ENCODE measurements around the gene TMEM191B. TPM values are rescaled to one million over a fixed set of nuclear protein-coding genes. Genes with fewer than 3 reads are reported as not detected.
"Not testable (repeated sequence)": the region's sequence is repeated elsewhere in the genome, so short reads cannot be mapped to it uniquely, and the experiment has no call there.

Gene TMEM191B
- total RNA-seq, 4 donors from 2014 or later, result 1.5 to 4.7 TPM; not detected in 2

- not testable (repeated sequence) for DNase-seq
These were observed 17.0 kb downstream of the TMEM191B start for GRCh38 chr22:18544615-18545014.

DNA sequence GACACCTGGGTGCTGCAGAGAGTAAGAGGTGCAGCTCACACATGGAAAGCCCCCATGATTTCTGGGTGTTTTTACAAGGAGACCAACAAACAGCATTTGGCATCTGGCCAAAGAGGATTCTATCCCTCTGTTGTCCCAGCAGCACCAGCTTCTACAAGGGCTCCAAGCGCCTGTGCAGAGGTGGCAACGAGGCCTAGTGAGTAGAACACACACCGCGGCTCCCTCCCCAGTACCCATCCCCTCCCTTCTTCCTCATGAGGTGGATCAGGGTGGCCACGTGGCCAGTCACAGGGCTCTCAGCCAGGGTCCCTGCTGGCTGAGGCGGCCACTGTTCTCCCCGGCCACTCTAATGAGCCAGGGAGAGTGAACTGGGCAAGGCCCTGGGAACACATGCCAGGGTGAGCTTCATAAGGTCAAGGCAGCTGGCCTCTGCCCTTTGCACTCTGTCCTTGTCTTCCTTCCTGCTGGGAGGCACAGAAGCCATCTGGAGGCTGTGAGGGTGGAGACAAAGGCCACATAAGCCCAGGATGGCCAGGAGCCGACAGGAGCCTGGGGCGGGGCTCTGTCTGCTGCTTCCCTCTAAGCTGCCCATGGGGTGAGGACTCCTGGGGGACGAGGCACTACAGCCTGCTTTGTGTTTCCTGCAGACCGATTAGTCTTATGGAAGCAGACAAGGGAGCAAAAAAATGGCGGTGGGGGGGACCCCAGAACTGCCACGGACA is 22.0 kb downstream of the TMEM191B start:
- H3K4me3 ChIP-seq, H3K9me3 ChIP-seq: not testable (repeated sequence)
- peak in 1 of 3 donors; percentile 33 for DNase-seq

More at GRCh38 chr22:18544615-18545014, 17.0 kb downstream of the TMEM191B start:
- H3K27ac ChIP-seq, H3K9me3 ChIP-seq, H3K4me1 ChIP-seq, H3K27me3 ChIP-seq, H3K4me3 ChIP-seq, H3K36me3 ChIP-seq: not testable (repeated sequence)

DNA sequence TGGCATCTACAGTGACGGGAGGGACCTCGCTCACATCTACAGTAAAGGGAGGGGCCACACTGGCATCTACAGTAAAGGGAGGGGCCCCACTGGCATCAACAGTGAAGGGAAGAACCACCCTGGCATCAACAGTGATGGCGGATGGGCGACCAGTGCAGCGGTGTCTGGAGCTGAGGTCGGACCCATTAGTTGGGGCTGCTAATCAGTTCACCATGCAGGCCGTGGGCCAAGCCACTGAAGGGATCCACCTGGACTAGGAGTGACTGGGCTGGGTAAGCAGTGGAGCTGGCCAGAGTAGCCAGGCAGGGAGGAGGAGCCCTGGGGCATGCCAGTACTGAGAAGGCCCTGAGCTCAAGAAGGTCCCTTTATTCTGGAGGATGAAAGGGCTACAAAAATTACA is 23.4 kb downstream of the TMEM191B start:
- not testable (repeated sequence) for H3K4me3 ChIP-seq, DNase-seq, H3K27me3 ChIP-seq, H3K4me1 ChIP-seq, H3K9me3 ChIP-seq, H3K27ac ChIP-seq, H3K36me3 ChIP-seq

More for the DNA sequence above, 22.0 kb downstream of the TMEM191B start:
- H3K36me3 ChIP-seq, H3K4me1 ChIP-seq, H3K27ac ChIP-seq, H3K27me3 ChIP-seq: not testable (repeated sequence)

DNA sequence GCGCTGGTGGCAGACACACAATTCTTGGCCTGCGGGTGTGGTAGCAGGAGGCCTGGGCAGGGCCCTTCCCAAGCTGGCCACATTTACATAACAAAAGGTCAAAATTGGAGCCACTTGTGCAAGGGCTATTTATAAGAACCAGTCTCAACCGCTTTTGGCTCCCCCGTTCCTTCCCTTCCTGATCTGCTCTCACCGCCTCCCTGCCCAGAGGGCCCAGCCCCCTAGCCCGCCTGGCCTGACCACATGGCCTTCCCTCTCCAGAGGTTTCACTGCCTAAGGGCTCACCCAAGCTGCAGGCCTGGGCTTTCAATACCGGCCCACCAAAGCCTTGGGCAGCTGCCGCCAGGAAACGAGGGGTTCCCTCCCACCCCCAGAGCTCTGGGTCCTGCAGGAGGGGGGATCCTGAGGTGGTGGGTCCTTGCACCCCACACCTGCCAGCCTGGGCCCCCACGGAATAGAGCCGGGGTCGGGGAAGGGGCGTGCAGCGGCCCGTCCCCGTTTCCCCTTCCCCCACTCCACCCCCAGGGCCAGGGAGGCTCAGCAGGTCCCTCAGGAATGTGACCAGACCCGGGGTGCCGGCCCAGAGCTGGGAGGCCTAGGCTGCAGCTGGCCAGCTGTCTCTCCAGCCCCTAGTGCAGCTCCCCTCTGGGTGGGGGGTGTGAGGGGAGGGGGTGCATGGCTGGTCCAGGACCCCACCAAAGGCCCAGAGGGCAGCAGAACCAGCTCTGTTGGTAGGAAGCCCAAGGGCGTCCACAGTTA is 25.4 kb downstream of the TMEM191B start:
- H3K4me3 ChIP-seq, H3K27me3 ChIP-seq, H3K27ac ChIP-seq, H3K36me3 ChIP-seq, DNase-seq, H3K4me1 ChIP-seq, H3K9me3 ChIP-seq: not testable (repeated sequence)

GRCh38 chr22:18554280-18555256 is 27.0 kb downstream of the TMEM191B start:
- not testable (repeated sequence) for H3K4me1 ChIP-seq, H3K36me3 ChIP-seq, DNase-seq, H3K4me3 ChIP-seq, H3K27ac ChIP-seq, H3K27me3 ChIP-seq, H3K9me3 ChIP-seq

GRCh38 chr22:18558516-18558915 is 30.9 kb downstream of the TMEM191B start:
- H3K27me3 ChIP-seq, H3K27ac ChIP-seq, H3K36me3 ChIP-seq, H3K4me1 ChIP-seq, H3K9me3 ChIP-seq, DNase-seq, H3K4me3 ChIP-seq: not testable (repeated sequence)

DNA sequence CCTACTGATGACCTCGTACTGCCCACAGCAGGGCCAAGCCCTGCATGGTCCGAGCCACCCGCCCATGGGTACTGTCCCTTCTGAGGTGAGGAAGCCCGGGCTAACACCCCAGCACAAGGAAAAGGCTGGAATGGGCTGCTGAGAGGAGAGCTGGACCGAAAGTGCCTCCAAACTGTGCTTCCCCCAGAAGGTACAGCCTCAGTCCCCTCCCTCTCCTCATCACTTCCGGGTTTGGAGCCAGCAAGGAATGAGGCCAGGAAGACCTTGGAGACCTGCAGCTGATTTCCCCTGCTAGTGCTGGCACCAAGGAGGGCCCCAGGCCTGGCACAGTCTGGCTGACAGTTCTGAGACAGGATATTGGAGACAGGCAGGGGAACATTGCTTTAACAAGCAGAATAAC is 31.3 kb downstream of the TMEM191B start:
- not testable (repeated sequence) for H3K4me3 ChIP-seq, DNase-seq, H3K27me3 ChIP-seq, H3K36me3 ChIP-seq, H3K27ac ChIP-seq, H3K4me1 ChIP-seq, H3K9me3 ChIP-seq

- not testable (repeated sequence) for DNase-seq, H3K4me1 ChIP-seq, H3K27ac ChIP-seq, H3K27me3 ChIP-seq, H3K9me3 ChIP-seq, H3K36me3 ChIP-seq, H3K4me3 ChIP-seq
These were observed 32.7 kb downstream of the TMEM191B start for GRCh38 chr22:18560099-18560974.

GRCh38 chr22:18570509-18571246 is 43.1 kb downstream of the TMEM191B start:
- H3K9me3 ChIP-seq, H3K4me3 ChIP-seq, H3K4me1 ChIP-seq, H3K27ac ChIP-seq, H3K27me3 ChIP-seq, H3K36me3 ChIP-seq, DNase-seq: not testable (repeated sequence)

DNA sequence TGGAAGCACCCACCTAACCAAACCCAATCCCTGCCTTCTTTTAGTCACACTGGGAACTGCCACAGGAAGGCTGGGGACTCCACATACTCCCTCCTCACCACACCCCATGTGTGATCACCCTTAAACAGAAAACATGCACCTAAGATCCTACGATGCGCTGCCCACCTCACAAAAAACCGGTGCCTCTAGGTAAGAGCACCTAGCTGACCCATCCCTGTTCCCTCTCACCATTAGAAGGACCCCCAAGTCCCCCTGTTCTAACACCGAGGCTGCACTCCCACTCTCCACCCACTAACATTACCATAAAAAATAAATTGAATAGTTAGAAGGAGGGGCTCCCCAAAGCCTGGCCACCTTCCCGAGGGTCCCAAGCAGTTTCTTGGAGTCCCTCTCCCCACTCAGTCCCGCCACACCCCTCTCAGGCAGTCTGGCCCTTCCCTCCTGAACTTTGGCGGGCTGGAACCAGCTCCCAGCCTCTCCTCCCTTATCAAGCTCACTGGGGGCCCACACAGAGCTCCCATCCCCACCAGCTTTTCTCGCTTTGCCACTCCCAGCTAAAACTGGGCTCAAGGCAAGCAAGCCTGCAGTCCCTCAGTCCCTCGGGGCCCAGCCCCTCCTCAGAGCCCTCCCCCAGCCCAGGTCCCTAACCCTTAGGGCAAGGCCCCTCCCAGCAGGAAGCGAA is 46.0 kb downstream of the TMEM191B start:
- not testable (repeated sequence) for H3K36me3 ChIP-seq, H3K4me3 ChIP-seq, H3K27me3 ChIP-seq, H3K27ac ChIP-seq, H3K4me1 ChIP-seq, H3K9me3 ChIP-seq, DNase-seq

DNA sequence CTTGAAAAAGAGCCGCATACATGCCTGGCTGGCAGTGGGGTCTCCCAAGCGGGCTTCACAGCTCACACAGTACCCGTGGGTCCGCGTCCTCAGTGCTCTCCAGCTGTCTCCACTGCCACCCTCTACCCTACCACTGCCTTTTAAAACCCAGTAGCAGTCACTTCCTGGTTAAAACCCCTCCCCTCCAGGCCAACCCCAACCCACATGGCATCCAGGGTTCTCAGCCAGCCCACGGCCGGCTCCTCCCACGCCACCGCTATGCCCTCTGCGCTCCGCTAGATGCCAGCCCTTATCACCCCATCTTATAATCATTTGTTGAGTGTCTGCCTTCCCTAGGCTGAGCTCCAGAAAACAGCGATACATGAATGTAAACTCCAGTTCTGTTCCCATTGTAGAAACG is 47.0 kb downstream of the TMEM191B start:
- not testable (repeated sequence) for DNase-seq, H3K36me3 ChIP-seq, H3K27me3 ChIP-seq, H3K4me3 ChIP-seq, H3K27ac ChIP-seq, H3K9me3 ChIP-seq, H3K4me1 ChIP-seq

- not testable (repeated sequence) for H3K36me3 ChIP-seq, H3K27me3 ChIP-seq, H3K9me3 ChIP-seq, DNase-seq, H3K4me3 ChIP-seq, H3K4me1 ChIP-seq, H3K27ac ChIP-seq
These were observed 48.1 kb downstream of the TMEM191B start for GRCh38 chr22:18575686-18576085.

All from Peyer's patch (tissue), 4 donors.